ENCODE measurements around the gene SMCO2.

Gene SMCO2

GRCh38 chr12:27426743-27427487, 19.6 kb upstream of the SMCO2 start:
- TF ChIP-seq, protein P1, sequence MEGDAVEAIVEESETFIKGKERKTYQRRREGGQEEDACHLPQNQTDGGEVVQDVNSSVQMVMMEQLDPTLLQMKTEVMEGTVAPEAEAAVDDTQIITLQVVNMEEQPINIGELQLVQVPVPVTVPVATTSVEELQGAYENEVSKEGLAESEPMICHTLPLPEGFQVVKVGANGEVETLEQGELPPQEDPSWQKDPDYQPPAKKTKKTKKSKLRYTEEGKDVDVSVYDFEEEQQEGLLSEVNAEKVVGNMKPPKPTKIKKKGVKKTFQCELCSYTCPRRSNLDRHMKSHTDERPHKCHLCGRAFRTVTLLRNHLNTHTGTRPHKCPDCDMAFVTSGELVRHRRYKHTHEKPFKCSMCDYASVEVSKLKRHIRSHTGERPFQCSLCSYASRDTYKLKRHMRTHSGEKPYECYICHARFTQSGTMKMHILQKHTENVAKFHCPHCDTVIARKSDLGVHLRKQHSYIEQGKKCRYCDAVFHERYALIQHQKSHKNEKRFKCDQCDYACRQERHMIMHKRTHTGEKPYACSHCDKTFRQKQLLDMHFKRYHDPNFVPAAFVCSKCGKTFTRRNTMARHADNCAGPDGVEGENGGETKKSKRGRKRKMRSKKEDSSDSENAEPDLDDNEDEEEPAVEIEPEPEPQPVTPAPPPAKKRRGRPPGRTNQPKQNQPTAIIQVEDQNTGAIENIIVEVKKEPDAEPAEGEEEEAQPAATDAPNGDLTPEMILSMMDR (IDR thresholded peaks at IDR 0.05), result no peak

DNA sequence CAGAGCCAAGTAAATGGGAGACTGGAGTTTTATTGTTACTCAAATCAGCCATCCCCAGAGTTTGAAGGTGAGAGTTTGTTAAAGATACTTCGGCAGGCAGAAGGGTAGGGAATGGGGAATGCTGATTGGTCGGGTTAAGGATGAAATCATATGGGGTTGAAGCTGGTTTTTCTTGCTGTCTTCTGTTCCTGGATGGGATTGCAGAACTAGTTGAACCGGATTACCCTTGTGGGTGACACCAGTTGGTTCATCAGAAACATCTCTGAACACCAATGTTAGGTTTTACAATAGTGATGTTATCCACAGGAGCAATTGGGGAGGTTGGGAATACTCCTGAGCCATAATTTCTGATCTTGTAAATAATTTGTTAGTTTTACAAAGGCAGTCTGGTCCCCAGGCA, 18.7 kb upstream of the SMCO2 start:
- TF ChIP-seq, protein P1 (IDR thresholded peaks at IDR 0.05), result no peak

GRCh38 chr12:27428466-27428865, 18.1 kb upstream of the SMCO2 start:
- TF ChIP-seq, protein P1 (IDR thresholded peaks at IDR 0.05), result no peak

GRCh38 chr12:27429606-27430005, 16.9 kb upstream of the SMCO2 start:
- TF ChIP-seq, protein P1 (IDR thresholded peaks at IDR 0.05), result no peak

GRCh38 chr12:27431185-27431584, 15.4 kb upstream of the SMCO2 start:
- TF ChIP-seq, protein P1 (IDR thresholded peaks at IDR 0.05), result no peak

DNA sequence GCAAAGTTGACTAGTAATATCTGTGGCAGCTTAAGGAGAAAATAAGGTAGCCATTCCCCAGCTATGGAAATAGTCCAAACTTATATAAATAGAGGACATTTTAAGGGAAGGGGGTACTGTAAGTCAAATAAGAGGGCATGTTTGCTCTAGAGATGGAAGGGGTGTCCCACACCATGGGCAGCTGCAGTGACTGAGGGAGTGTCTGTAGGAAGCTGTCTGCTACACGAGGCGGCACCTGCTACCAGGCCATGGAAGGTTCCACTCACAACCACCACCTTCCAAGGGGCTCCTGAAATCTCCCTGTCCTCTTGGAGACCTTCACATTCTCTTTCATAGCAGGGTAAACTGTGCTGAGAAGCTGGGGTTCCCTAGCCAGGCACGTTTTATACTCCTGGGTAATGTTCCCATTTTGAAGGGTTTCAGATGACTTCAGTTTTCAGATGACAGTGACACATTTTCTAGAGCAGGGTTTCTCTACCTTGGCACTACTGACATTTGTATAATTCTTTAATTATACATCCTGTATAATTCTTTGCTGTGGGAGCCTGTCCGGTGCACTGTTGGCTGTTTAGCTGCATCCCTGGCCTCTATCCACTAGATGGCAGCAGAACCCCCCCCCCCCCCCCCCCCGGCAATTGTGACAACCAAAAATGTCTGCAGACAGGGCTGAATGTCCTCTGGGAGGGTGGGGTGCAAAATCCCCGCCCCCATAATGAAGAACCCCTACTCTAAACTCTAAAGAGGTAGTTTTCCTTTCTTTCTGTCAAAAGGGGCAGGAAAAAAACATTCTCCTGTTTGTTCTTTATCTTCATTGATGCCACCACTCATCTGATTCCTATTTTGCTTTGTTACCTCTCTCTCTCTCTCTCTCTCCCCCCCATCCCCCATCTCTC, 11.6 kb upstream of the SMCO2 start:
- TF ChIP-seq, protein P1 (IDR thresholded peaks at IDR 0.05), result peak; percentile 75

DNA sequence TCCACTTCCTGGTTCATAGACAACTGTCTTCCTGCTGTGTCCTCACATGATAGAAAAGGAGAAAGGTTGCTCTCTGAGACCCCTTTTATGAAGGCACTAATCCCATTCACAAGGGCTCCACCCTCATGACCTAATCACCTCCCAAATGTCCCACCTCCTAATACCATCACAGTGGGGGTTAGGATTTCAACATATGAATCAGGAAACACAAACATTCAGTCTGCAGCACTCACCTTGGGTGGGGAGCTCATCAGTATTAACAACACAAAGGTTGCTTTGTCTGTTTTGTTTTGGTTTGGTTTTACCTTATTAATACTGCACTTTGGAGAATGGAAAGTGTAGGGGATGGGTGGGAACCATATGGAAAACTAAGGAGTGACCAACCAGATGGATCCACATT, 10.5 kb upstream of the SMCO2 start:
- TF ChIP-seq, protein P1 (IDR thresholded peaks at IDR 0.05), result no peak
